SK-N-SH treated with all-trans-retinoic acid at 6 μM for 48 hours (cell line): ENCODE results near the gene PDE9A.

Source experiments
- CREB5 ChIP-seq: fragments of 250-450 bp; sonication (Bioruptor Pico); IDR thresholded peaks from 2 replicates; pipeline ENCODE4 v1.5.1; 2020; ENCODE audit warnings: low read depth, mild to moderate bottlenecking, moderate library complexity
- CSDC2 ChIP-seq: fragments of 250-450 bp; sonication (Bioruptor Pico); IDR thresholded peaks from 2 replicates; pipeline ENCODE4 v1.5.0; 2020; ENCODE audit warnings: mild to moderate bottlenecking, moderate library complexity
- CSRNP3 ChIP-seq: fragments of 250-450 bp; sonication (Bioruptor Pico); IDR thresholded peaks from 2 replicates; pipeline ENCODE4 v1.5.1; 2021; ENCODE audit warnings: mild to moderate bottlenecking, moderate library complexity
- ISL1 ChIP-seq: fragments of 250-450 bp; sonication (Bioruptor Pico); IDR thresholded peaks from 2 replicates; pipeline ENCODE4 v2.1.2; 2022; ENCODE audit warnings: mild to moderate bottlenecking, moderate library complexity
- OSR1 ChIP-seq: fragments of 250-450 bp; sonication (Bioruptor Pico); IDR thresholded peaks from 2 replicates; pipeline ENCODE4 v1.8.0; 2022; ENCODE audit warnings: moderate library complexity, mild to moderate bottlenecking, inconsistent platforms
- PATZ1 ChIP-seq: fragments of 250-450 bp; sonication (Bioruptor Pico); IDR thresholded peaks from 2 replicates; pipeline ENCODE4 v1.8.0; 2020; ENCODE audit warnings: mild to moderate bottlenecking, moderate library complexity, borderline replicate concordance
- POU6F1 ChIP-seq: fragments of 250-450 bp; sonication (Bioruptor Pico); IDR thresholded peaks from 2 replicates; pipeline ENCODE4 v1.8.0; 2021; ENCODE audit warnings: low read depth, mild to moderate bottlenecking, moderate library complexity, borderline replicate concordance
- TCF4 ChIP-seq: fragments of 250-450 bp; sonication (Bioruptor Pico); IDR thresholded peaks from 2 replicates; pipeline ENCODE4 v1.8.0; 2021; ENCODE audit warnings: mild to moderate bottlenecking, moderate library complexity, borderline replicate concordance
- TOX ChIP-seq: fragments of 250-450 bp; sonication (Bioruptor Pico); IDR thresholded peaks from 2 replicates; pipeline ENCODE4 v1.8.0; 2021; ENCODE audit warnings: mild to moderate bottlenecking, moderate library complexity, borderline replicate concordance
- TSHZ2 ChIP-seq: fragments of 250-450 bp; sonication (Bioruptor Pico); IDR thresholded peaks from 2 replicates; pipeline ENCODE4 v1.5.0; 2020; ENCODE audit warnings: mild to moderate bottlenecking, moderate library complexity
- ZFP30 ChIP-seq: fragments of 450-650 bp; formaldehyde crosslinking; IDR thresholded peaks from 2 replicates; pipeline ENCODE4 v1.5.0; 2022; ENCODE audit warnings: mild to moderate bottlenecking, moderate library complexity
- ZNF70 ChIP-seq: fragments of 450-650 bp; formaldehyde crosslinking; IDR thresholded peaks from 2 replicates; pipeline ENCODE4 v1.5.0; 2020; ENCODE audit warnings: mild to moderate bottlenecking, moderate library complexity

- TF ChIP-seq CSRNP3 (CRISPR knock-in tag), result no peak
- no peak for TF ChIP-seq ISL1 (CRISPR knock-in tag)
- TF ChIP-seq TCF4 (CRISPR knock-in tag), result no peak
- no peak for TF ChIP-seq TSHZ2
- no peak for TF ChIP-seq CREB5 (CRISPR knock-in tag)
- TF ChIP-seq TOX (CRISPR knock-in tag), result no peak
- no peak for TF ChIP-seq PATZ1 (CRISPR knock-in tag)
- no peak for TF ChIP-seq ZNF70 (CRISPR knock-in tag)
- no peak for TF ChIP-seq POU6F1 (CRISPR knock-in tag)
- no peak for TF ChIP-seq CSDC2
- no peak for TF ChIP-seq ZFP30 (CRISPR knock-in tag)
- no peak for TF ChIP-seq OSR1 (CRISPR knock-in tag)
Measured at GRCh38 chr21:42665484-42665883, 12.1 kb downstream of the PDE9A start.
